H9 (cell line): ENCODE measurements around the gene XIRP2. TPM values are rescaled to one million over a fixed set of nuclear protein-coding genes. Genes with fewer than 3 reads are reported as not detected.

Experiments
- DNase-seq: peaks from one replicate; pipeline ENCODE4 v3.0.0-alpha.2; 2017
- H2AFZ ChIP-seq: one replicate; pipeline ENCODE4 v1.6.1; 2013; ENCODE audit warnings: mild to moderate bottlenecking, low read length, control low read depth, moderate library complexity
- H2AK5ac ChIP-seq: 2 replicates; pipeline ENCODE4 v1.6.1; 2013; ENCODE audit warnings: low read length, control low read depth, mixed read lengths; ENCODE audit not compliant: insufficient read length
- H2BK120ac ChIP-seq: one replicate; pipeline ENCODE4 v1.6.1; 2013; ENCODE audit warnings: low read depth, mild to moderate bottlenecking, low read length, control low read depth, inconsistent platforms; ENCODE audit not compliant: poor library complexity, severe bottlenecking
- H2BK12ac ChIP-seq: 2 replicates; pipeline ENCODE4 v1.6.1; 2013; ENCODE audit warnings: low read length, control low read depth, mixed read lengths, low read depth; ENCODE audit not compliant: insufficient read length
- H2BK15ac ChIP-seq: 2 replicates; pipeline ENCODE4 v1.6.1; 2013; ENCODE audit warnings: low read depth, low read length, control low read depth
- H2BK20ac ChIP-seq: one replicate; pipeline ENCODE4 v1.6.1; 2013; ENCODE audit warnings: low read depth, mild to moderate bottlenecking, low read length, control low read depth, inconsistent platforms; ENCODE audit not compliant: poor library complexity, severe bottlenecking
- H2BK5ac ChIP-seq: 2 replicates; pipeline ENCODE4 v1.6.1; 2013; ENCODE audit warnings: low read length, control low read depth, mixed read lengths; ENCODE audit not compliant: insufficient read length
- H3K14ac ChIP-seq: 2 replicates; pipeline ENCODE4 v1.6.1; 2013; ENCODE audit warnings: low read length, control low read depth; ENCODE audit not compliant: insufficient read depth
- H3K18ac ChIP-seq: 2 replicates; pipeline ENCODE4 v1.6.1; 2013; ENCODE audit warnings: low read depth, mild to moderate bottlenecking, mixed read lengths, low read length, control low read depth; ENCODE audit not compliant: insufficient read length
- H3K23ac ChIP-seq: 2 replicates; pipeline ENCODE4 v1.6.1; 2013; ENCODE audit warnings: low read length, control low read depth, mixed read lengths, low read depth; ENCODE audit not compliant: insufficient read length
- H3K23me2 ChIP-seq: 2 replicates; pipeline ENCODE4 v1.6.1; 2013; ENCODE audit warnings: low read depth, mild to moderate bottlenecking, mixed read lengths, low read length, control low read depth; ENCODE audit not compliant: insufficient read length, poor library complexity, severe bottlenecking
- H3K27ac ChIP-seq: 2 replicates; pipeline ENCODE4 v1.5.1; 2013; ENCODE audit warnings: low read length, control low read depth, mixed read lengths, low read depth; ENCODE audit not compliant: insufficient read length
- H3K27me3 ChIP-seq: 2 replicates; pipeline ENCODE4 v1.6.1; 2013; ENCODE audit warnings: low read length, control low read depth, inconsistent platforms; ENCODE audit not compliant: insufficient read depth
- H3K4ac ChIP-seq: 2 replicates; pipeline ENCODE4 v1.6.1; 2013; ENCODE audit warnings: low read depth, mild to moderate bottlenecking, control low read depth, inconsistent platforms, low read length, moderate library complexity
- H3K4me1 ChIP-seq: 2 replicates; pipeline ENCODE4 v1.6.1; 2013; ENCODE audit warnings: low read length, control low read depth, inconsistent platforms; ENCODE audit not compliant: insufficient read depth
- H3K4me2 ChIP-seq: 2 replicates; pipeline ENCODE4 v1.6.1; 2013; ENCODE audit warnings: low read length, control low read depth, mixed read lengths; ENCODE audit not compliant: insufficient read length, insufficient read depth
- H3K56ac ChIP-seq: 2 replicates; pipeline ENCODE4 v1.6.1; 2013; ENCODE audit warnings: low read depth, mild to moderate bottlenecking, mixed read lengths, low read length, control low read depth; ENCODE audit not compliant: insufficient read length
- H3K79me1 ChIP-seq: 2 replicates; pipeline ENCODE4 v1.6.1; 2013; ENCODE audit warnings: low read depth, mild to moderate bottlenecking, moderate library complexity, low read length, control low read depth, inconsistent platforms; ENCODE audit not compliant: insufficient read depth, poor library complexity, severe bottlenecking
- H3K79me2 ChIP-seq: 2 replicates; pipeline ENCODE4 v1.6.1; 2013; ENCODE audit warnings: low read length, control low read depth, inconsistent platforms; ENCODE audit not compliant: insufficient read depth
- H3K9ac ChIP-seq: 2 replicates; pipeline ENCODE4 v1.6.1; 2013; ENCODE audit warnings: low read length, control low read depth, mixed read lengths; ENCODE audit not compliant: insufficient read length; ENCODE audit errors: extremely low read depth
- H3K9me3 ChIP-seq: one replicate; pipeline ENCODE4 v1.6.1; 2013; ENCODE audit warnings: low read depth, low read length, inconsistent platforms; ENCODE audit not compliant: control insufficient read depth
- H3T11ph ChIP-seq: one replicate; pipeline ENCODE4 v1.6.1; 2013; ENCODE audit warnings: mild to moderate bottlenecking, low read length, control low read depth, inconsistent platforms
- H4K20me1 ChIP-seq: one replicate; pipeline ENCODE4 v1.6.1; 2013; ENCODE audit not compliant: control insufficient read depth, insufficient read length, insufficient read depth
- H4K5ac ChIP-seq: 2 replicates; pipeline ENCODE4 v1.6.1; 2013; ENCODE audit warnings: low read depth, mild to moderate bottlenecking, mixed read lengths, low read length, control low read depth; ENCODE audit not compliant: insufficient read length
- H4K8ac ChIP-seq: replicated peaks from 2 replicates; pipeline ENCODE4 v1.6.1; 2013; ENCODE audit warnings: low read length, control low read depth, mixed read lengths, low read depth; ENCODE audit not compliant: insufficient read length
- H4K91ac ChIP-seq: 2 replicates; pipeline ENCODE4 v1.6.1; 2013; ENCODE audit warnings: low read depth, mild to moderate bottlenecking, moderate library complexity, mixed read lengths, low read length, control low read depth; ENCODE audit not compliant: insufficient read length
- H3K27ac Mint-ChIP-seq, 3 experiments: 2 replicates in 2 of 3; 3 replicates in 1 of 3; pipeline ENCODE4 v1.8.0; 2020 to 2021; ENCODE audit warnings: mixed read lengths in 3 of 3, mild to moderate bottlenecking in 1 of 3, moderate library complexity in 1 of 3
- H3K27me3 Mint-ChIP-seq: 2 replicates; pipeline ENCODE4 v1.8.0; 2021; ENCODE audit warnings: low read depth, mild to moderate bottlenecking, moderate library complexity, mixed read lengths
- H3K36me3 Mint-ChIP-seq, 3 experiments: 2 replicates in 2 of 3; 3 replicates in 1 of 3; pipeline ENCODE4 v1.8.0; 2020 to 2021; ENCODE audit warnings: low read depth in 3 of 3, mixed read lengths in 3 of 3; ENCODE audit not compliant: insufficient read depth in 1 of 3
- H3K4me1 Mint-ChIP-seq, 2 experiments: 2 replicates each; pipeline ENCODE4 v1.8.0; 2020; ENCODE audit warnings: mixed read lengths in 2 of 2
- H3K4me3 Mint-ChIP-seq, 2 experiments: 2 replicates in 1 of 2; 3 replicates in 1 of 2; pipeline ENCODE4 v1.8.0; 2020 to 2021; ENCODE audit warnings: mild to moderate bottlenecking in 2 of 2, mixed read lengths in 2 of 2, moderate library complexity in 1 of 2
- H3K9me3 Mint-ChIP-seq, 2 experiments: 2 replicates in 1 of 2; 3 replicates in 1 of 2; pipeline ENCODE4 v1.8.0; 2020; ENCODE audit warnings: mild to moderate bottlenecking in 2 of 2, mixed read lengths in 2 of 2, moderate library complexity in 1 of 2
- CTCF ChIP-seq: fragments of 200-600 bp; sonication (generic); conservative IDR thresholded peaks from 3 replicates; pipeline ENCODE4 v1.8.0; 2021; ENCODE audit warnings: antibody characterized with exemption, mild to moderate bottlenecking
- WGBS: extraction: QIAGEN DNeasy Blood & Tissue Kit; methylation state at CpG from one replicate; pipeline ENCODE4 v1.1.7; 2013; ENCODE audit warnings: missing lambda C conversion rate, low lambda C conversion rate, mixed read lengths; ENCODE audit not compliant: insufficient read length; ENCODE audit errors: extremely low coverage; 5-methylcytosine and 5-hydroxymethylcytosine counted together
- total RNA-seq: library from RNA; stranded (reverse); gene quantifications from 2 replicates; pipeline ENCODE4 v1.2.1, GENCODE V29; 2021

Gene XIRP2
- total RNA-seq, 1 experiment from 2014 or later = 0.07 TPM

- Histone ChIP-seq H4K91ac (no peak overlapping the region), H3K23me2 (no peaks in the 10 kb centered on the region), H3K27me3 (no peaks in the 10 kb centered on the region), H3K9me3 (no peaks in the 10 kb centered on the region), H3K23ac (no peak overlapping the region), H2BK5ac (no peak overlapping the region), H2BK15ac (no peak overlapping the region), H3K79me2 (no peaks in the 10 kb centered on the region), H2AFZ (no peak overlapping the region), H3K4ac (no peak overlapping the region), H3K79me1 (no peaks in the 10 kb centered on the region), H2AK5ac (no peak overlapping the region), H3K27ac (no peak overlapping the region), H3K4me2 (no peak overlapping the region), H4K20me1 (no peaks in the 10 kb centered on the region), H3K9ac (no peak overlapping the region), H3T11ph (no peak overlapping the region), H2BK20ac (no peak overlapping the region), H3K4me1 (no peaks in the 10 kb centered on the region), H2BK12ac (no peak overlapping the region), H4K8ac (no peak overlapping the region), H4K5ac (no peak overlapping the region), H2BK120ac (no peak overlapping the region), H3K56ac (no peak overlapping the region), H3K18ac (no peak overlapping the region), H3K14ac (no peak overlapping the region)
- no CpG with 5 or more reads among the region's 6 CpGs for WGBS
- no peaks in the 10 kb centered on the region for H3K27me3 Mint-ChIP-seq
- H3K4me3 Mint-ChIP-seq = no peak overlapping the region
- no peaks in the 10 kb centered on the region for H3K9me3 Mint-ChIP-seq
- no peak for TF ChIP-seq CTCF
- H3K27ac Mint-ChIP-seq = no peak overlapping the region; a peak in 1 of 7 replicates
- no peaks in the 10 kb centered on the region for H3K36me3 Mint-ChIP-seq
- no peaks in the 10 kb centered on the region for H3K4me1 Mint-ChIP-seq
- no peak for DNase-seq
Observed at GRCh38 chr2:166862468-166863132, 25.7 kb upstream of the XIRP2 start.
